Amniotic epithelial cell (primary cell): ENCODE measurements around the gene TRIM63.

ENCODE experiments used
- DNase-seq: peaks from one replicate; pipeline ENCODE4 v3.0.0-alpha.2; 2010; ENCODE audit warnings: low read depth

Gene TRIM63

GRCh38 chr1:26057189-26057588 is 10.2 kb downstream of the TRIM63 start:
- DNase-seq = no peak

GRCh38 chr1:26055041-26055440 is 12.4 kb downstream of the TRIM63 start:
- DNase-seq = no peak

DNA sequence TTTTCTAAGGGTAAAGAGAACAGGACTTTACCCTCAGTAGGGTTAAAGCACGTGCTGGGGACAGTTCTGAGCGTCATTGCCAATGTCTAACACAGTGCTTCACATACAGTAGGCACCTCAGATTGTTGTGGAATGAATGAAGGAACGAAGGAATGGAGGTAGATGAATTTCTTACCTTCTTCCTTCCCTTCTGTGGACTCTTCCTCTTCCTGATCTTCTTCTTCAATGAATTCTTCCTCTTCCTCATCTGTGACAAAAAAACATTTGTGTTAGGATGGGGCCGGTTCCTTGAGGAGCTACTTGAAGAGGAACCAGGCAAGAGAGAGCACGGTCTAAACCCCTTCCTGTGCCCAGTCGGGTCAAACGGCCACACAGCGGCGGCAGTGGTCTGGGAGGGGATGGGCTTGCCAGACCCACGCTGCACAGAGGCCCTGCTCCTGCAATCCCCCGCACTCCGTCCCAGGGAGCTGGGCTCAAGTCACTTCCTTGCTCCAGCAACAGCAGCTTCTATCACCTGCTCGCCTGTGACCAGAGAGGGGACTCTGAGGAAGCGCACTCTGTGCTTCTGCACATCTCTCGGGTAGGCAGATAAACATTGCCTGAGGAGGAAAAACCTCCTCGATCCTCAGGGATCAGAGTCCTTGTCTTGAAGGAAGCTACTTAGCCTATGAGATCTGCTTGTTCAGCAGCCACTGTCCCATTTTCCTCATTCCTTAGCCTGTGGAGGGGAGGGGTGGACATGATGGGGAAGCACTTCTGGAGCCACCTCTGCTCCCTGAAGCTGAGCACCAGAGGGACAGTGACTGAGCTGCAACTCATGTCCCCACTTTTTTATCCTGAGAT is 13.5 kb downstream of the TRIM63 start:
- DNase-seq = no peak

DNA sequence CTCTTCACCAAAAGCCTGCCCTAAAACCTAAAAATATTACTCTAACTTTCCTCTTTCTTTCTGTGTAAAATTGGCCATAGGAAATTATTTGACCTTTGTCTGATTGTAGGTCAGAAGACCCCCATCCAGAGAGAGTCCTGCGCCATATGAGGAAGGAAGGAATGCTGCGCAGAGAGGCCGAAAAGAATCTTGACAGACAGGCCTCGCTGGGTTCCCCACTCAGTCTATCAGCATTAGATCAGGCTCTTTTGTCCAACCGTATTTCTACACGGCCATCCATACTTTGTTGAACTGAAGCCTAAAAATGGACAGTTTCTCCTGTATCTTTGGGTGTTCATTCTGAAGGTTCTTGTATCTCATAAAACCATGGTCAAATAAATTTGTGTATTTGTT is 17.2 kb downstream of the TRIM63 start:
- no peak for DNase-seq

GRCh38 chr1:26049531-26050247 is 17.7 kb downstream of the TRIM63 start:
- peak; percentile 51 for DNase-seq

- DNase-seq = no peak
Observed at GRCh38 chr1:26047278-26047874, 20.1 kb downstream of the TRIM63 start.

- DNase-seq = no peak
Observed at GRCh38 chr1:26046246-26047095, 21.0 kb downstream of the TRIM63 start.

GRCh38 chr1:26045722-26046245 is 21.6 kb downstream of the TRIM63 start, which contains the start of gene SLC30A2:
SLC30A2 (minus strand) TSS chr1:26046118; CDS start chr1:26045896, 222 bp downstream.
- DNase-seq = no peak

DNA sequence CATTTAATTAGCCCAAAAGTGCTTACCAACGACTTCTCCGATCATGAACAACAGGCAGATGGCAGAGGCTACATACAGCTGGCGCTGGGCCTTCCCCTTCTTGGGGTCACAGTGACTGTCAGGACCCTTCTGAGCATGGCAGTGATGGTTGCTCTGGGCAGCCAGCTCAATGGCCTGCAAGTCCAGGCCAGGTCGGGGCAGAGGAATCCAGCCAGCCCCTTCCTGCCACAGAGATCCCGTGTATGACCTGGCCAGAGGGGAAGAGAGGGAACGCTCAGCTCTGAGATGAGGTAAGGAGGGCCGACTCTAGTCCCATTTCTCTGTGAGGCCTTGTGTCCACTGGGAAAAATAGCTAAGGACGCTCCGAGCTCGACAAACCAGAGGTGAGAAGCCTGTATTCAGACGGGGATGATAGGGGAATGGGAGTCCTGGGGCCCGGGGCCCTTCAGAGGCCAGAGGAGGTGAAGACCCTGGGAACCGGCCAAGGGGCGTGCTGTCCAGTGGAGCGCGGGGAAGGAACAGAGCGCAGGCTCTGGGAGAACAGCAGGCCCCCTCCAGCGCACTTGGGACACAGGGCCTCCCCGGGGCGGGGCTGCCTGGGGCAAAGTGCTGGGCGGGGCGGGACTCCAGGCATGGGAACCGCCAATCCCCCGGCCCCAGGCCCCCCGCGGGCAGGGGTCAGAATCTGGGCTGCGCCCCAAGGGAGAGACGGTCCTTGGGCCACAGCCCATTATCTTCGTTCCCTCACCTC is 22.3 kb downstream of the TRIM63 start:
- no peak for DNase-seq

DNA sequence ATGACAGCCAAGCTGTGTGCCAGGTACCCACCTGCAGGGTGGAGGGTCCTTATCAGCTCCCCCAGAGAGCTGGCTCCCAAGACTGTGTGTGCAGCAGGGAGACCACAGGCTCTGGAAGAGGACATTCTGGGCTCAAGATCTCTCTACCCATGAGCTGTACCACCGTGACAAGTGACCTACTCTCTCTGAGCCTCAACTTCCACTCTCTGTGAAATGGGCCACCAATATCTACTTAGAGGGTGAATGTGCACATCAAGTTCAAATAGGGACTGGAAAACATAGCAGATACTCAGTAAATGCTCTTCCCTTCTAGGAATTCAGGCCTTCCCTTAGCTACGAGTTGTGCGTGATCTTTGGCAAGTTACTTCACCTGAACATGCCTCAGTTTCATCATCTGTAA is 23.0 kb downstream of the TRIM63 start:
- DNase-seq = no peak

GRCh38 chr1:26043765-26044164 is 23.7 kb downstream of the TRIM63 start:
- DNase-seq = no peak

DNA sequence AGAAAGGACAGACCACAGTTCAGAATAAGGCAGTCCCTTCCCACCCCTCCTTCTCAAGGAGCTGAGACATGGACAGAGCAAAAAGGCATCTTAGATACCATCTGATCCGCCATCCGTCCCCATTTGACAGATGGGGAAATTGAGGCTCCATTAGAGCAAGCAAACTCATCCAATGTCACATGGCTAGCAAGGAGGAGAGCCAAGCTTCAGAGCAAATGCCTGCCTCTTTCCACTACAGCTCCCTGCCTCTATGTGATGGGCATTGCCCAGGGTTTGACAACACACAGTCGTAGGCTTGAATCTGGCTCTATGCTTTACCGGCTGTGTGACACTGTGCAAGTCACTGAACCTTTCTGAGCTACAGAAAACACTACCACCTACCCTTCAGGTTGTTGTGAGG is 25.5 kb downstream of the TRIM63 start:
- no peak for DNase-seq

DNA sequence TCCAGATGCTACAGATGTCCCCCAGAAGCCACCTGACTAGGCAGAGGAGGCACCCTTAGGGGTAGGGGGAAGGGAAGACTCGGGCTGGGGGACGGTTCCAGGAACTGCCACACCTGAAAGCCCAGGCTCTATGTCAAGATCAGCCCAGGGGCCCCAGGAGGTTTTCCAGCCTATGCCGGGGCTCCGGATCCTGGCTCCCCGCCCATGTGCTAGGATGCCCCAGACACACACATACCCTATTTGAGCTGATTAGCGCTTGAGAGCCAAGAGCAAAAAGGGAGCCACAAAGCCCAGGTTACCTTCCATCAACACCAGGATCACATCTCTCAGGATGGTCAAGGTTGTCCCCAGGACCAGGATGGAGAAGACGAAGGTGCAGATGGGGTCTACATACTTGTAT is 26.0 kb downstream of the TRIM63 start:
- no peak for DNase-seq

- DNase-seq = no peak
Observed at GRCh38 chr1:26038904-26039303, 28.5 kb downstream of the TRIM63 start.

- DNase-seq = no peak
Observed at GRCh38 chr1:26038477-26038876, 29.0 kb downstream of the TRIM63 start.

DNA sequence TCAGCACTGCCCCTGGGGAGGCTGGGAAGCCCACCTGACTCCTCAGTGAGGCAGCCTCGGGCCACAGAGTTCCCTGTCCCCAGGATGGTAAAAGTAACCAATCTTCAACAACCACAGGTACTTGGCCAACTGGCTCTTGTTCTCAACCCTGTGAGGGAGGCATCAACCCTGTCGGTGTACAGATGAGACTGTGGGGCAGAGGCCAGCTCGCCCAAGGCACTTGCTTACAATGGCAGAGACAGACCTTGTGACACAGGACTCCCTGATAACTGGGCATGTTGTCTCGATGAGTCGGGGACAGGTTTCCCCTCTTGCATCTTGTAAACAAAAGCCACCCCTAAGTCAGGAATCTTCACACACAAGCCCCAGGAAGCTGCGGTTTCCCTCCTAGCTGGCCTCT is 29.5 kb downstream of the TRIM63 start:
- no peak for DNase-seq

DNA sequence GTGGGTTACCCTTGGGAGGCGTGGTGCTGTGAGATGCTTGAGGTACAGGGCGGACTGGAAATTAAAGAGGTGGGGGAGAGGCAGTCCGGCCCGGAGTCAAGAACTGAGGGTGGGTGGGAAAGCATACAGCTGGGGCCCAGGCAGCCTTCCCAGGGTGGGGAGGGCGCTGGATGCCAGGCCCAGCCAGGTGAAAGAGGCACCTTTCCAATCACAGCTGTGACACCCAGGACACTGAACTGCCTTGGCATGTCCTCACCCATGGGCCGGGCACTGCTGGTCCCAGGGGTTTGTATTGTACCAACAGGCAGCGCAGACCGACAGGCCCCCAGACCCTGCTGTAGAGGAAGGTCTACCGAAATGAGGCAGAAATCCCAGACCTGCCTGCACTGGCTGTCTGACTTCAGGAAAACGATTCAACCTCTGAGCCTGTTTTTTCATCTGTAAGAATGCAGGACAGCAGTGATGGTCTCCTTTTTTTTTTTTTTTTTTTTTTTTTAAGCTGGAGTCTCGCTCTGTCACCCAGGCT is 30.6 kb downstream of the TRIM63 start:
- DNase-seq = no peak

- DNase-seq = peak; percentile 39
Observed at GRCh38 chr1:26035959-26036755, 31.3 kb downstream of the TRIM63 start.

DNA sequence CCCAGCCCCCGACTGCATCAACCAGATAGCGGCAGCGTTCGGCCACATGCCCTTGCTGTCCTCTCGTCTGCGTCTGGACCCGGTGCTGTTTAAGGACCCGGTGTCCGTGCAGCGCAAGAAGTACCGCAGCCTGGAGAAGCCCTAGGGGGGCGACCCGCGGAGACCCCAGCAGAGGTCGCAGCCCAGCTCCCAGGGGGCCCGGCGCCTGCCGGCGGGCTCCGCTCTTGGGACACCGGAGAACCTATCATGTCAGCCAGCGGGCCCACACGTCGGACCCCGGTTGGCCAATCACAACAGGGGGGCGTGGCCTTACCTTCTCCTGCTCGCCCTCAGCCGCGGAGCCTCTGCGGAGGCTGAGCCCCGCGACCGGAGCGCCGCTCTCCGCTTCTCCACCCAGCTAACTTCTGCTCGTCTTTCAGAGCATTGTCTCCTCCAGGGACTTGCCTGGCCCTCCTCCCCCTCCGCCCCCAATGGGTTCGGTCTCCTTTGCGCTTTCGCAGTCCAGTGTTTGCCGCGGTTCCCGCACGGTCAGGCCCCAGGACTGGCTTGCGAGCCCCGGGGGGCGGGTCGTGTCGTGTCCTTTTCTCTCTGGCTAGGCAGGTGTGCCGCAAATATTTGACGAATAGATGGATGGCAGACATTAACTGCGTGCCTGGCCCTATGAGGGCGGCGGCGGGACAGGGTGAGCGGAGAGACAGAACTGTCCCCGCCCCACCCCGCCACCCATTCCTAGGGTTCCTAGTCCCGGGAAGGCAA is 32.0 kb downstream of the TRIM63 start:
- DNase-seq = peak; percentile 83
